GM18511 (cell line): ENCODE results near the gene COL5A2.

Source experiments
- ATAC-seq: cut with Tn5 transposase; IDR thresholded peaks from one replicate; pipeline ENCODE4 v1.9.1; 2021; ENCODE audit warnings: mild to moderate bottlenecking, moderate library complexity; ENCODE audit not compliant: unreplicated experiment

COL5A2 gene

DNA sequence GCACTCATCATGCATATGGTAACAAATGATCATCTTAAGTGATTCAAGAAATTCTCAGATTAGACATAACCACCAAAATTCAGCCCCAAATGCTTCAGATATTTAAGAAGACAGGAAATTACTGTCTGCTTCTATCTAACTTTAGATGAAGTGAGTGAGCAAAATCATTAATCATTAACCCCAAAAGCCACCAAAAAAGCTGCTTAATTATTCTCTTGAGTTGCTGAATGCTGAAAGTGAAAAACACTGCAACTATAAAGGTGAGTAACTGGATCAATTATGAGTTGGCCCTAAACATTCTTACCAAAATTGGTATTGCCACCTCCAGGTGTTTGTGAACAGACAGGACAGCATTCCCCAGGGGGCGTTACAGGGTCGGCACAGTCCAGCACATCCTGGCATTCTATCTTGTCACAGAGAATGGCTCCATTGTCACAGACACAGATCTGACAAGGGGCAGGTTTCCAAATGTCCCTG is 69.6 kb downstream of the COL5A2 start:
- ATAC-seq = peak; percentile 93

DNA sequence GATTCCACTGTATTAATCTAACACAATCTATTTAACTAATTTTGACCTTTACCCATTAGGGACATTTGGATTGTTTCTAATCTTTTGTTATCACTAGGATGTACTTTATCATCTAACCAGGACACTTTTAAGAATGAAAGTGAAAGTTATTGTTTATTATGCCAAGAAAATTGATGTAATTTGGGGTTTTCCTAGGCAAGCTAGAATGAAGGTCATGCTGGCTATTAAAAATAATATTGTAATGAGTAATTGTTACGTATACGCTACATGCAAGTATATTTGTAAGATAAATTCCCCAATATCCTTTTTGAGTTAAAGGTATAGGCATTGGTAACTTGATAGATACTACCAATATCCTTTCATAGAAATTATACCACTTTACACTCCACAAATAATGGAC is 74.6 kb downstream of the COL5A2 start:
- no peak for ATAC-seq

DNA sequence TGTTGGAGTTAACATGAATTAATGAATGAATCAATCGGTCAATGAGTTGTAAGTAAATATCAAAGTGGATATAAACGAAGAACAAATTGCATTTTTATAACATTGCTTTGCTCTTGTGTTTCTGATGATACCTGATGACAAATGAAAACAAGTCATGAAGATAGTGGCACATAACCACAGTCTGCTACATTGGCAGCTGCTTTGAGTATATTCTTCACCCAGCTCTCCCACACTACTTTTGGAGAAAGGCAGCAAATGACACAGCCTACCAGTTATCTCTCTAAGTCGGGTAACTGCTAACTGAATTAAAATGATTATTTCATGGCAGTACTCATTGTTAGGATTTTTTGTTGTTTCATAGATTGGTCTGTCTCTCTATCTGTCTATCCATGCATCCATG is 76.8 kb downstream of the COL5A2 start:
- ATAC-seq = no peak

DNA sequence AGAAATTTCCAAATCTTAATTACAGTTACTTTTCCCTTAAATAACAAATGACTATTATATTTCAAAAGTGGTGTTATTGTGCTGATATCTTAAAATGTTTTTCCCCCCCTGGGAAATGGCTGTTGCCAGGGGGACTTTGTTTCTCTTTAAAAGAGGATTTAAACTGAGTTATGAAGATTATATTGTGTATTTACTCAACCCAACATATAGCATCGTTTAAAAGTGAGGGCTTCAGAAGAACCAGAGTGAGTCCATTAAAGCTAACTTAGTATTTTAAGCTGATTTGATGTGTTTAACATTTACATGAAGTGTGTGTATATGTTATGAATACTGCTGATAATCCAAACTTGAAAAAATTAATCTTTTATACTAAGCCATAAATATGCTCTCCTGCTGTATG is 81.6 kb downstream of the COL5A2 start:
- ATAC-seq = no peak

DNA sequence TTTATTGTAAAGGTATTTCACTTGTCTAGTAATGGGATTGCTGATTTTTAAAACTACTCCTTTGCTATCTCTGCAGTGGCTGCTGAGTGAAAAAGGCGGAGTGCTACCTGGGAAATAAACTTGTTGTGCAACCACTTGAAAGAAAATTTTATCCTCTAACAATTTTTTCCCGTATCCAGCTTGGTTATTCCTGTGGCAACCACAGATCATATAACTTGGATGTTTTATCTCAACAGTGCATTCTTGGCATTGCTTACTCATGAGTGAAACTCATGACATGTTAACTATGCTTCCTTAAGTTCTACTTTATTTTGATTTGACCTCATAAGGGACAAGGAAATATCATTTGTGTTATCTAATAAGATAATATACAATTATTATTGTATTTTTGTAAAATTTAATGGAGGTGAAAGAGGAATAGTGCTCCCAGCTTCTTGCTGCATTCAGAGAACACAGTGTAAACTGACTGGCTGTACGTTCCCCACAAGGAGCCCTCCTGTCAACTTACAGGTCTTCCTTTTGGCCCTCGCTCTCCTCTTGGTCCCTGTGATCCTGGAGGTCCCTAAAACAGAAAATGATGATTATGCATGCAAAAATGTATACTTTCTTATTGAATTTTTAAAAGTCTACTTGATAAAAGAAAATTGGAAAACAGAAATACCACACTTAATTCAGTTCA is 82.7 kb downstream of the COL5A2 start:
- no peak for ATAC-seq

DNA sequence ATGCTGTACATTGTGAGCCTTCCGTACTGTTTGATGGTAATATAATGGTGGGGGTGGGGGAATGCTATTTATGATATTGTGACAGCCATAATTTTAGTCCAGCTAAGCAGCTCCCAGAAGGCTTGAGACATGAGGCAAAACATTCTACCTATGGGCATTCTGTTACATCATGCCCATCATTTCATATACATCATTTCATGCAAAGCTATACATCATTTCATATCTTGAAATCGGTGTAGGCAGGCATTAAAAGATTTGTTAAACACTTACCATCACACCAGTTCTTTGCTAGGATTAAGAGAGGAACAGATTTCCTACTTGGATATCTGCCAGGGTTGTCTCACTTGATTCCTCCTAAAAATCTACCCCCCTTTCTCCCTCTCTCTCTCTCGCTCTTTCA is 84.5 kb downstream of the COL5A2 start:
- ATAC-seq = no peak

DNA sequence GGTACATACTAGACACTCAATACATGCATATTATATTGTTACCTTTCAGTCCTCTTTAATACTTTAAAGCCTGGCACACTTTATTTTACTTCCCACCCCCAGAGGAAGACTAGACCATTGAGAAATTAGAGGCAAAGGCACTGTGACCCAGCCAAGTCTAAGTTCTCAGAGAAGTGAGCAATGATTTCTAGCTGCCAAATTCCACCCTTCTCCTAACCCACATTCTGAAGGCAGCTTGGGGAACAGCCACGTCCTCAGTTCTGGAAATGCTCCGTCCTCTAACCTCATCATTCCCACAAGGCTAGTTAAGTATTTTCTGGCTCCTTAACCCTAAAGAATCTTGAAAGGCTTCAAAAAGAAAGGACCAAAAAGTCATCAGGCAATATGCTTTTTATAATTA is 86.6 kb downstream of the COL5A2 start:
- ATAC-seq = no peak

DNA sequence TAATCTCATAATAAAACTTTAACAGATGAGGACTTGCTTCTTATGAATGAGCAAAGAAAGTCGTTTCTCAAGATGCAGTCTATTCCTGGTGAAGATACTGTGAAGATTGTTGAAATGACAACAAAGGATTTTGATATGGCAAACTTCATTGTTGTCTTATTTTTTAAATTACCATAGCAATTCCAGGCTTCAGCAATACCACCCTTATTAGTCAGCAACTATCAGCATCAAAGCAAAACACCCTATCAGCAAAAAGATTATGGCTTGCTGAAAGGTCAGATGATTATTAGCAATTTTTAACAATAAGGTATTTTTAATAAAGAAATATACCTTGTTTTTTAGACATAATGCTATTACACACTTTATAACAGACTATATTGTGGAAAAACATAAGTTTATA is 88.3 kb downstream of the COL5A2 start:
- ATAC-seq = no peak

DNA sequence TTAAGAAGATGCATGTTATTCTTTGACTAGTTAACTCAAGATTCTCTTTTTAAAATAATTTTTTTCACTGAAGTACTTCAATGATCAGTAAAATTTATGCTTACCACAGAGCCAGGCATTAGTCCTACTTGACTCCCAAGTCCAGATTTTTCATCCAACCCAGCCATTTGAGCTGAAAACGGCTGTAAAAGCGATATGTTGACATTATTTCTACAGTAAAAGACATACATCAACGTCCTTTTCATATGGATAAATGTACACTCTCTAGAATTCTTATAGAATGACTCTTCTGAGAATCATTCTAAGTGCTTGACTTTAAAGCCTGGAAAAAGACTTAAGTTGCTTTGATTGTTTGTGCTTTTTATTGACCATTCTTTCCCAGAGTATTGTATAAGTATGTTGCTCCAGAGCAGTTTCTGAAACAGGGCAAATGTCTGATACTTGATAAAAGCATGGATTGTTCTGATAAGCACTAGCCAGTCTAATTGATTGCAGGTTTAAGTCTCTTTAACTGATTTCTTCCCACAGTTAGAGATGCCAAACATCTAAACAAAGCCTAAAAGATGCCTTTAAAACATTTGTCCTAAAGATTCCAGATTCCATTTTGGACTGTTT is 90.9 kb downstream of the COL5A2 start:
- no peak for ATAC-seq

DNA sequence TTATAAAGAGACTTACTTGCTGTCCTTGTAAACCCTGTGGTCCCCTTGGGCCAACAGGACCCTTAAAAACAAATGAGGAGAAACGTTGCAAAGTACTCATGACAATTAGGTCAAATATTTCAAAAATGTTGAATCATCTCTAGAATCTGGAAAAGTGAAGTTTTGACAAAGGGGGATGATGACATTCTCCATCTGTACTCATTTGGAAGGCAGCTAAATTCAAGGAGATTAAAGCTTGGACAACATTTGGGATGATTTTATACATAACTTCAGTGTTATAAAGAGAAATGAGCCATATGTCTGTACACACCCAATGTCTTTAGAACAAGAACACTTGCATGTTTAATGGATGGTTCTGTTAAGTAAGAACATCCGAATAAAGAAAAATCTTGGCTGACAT is 92.9 kb downstream of the COL5A2 start:
- ATAC-seq = no peak

DNA sequence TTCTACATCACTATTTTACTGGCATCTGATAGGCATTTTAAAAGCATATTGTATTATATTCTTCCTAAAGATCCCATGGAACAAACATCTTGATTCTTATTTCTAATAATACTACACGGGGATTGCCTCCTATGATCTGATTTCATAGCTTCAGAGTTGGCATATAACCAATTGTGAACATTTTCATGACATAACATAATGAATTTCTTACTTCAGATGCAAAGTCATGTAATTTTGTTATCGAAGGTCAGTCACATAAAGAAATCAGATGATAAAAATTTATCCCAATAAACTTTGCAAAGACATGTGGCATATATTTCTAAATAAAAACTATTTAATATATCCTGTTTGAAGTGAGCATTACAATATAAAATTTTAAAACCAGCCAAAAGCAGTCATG is 93.3 kb downstream of the COL5A2 start:
- ATAC-seq = no peak

DNA sequence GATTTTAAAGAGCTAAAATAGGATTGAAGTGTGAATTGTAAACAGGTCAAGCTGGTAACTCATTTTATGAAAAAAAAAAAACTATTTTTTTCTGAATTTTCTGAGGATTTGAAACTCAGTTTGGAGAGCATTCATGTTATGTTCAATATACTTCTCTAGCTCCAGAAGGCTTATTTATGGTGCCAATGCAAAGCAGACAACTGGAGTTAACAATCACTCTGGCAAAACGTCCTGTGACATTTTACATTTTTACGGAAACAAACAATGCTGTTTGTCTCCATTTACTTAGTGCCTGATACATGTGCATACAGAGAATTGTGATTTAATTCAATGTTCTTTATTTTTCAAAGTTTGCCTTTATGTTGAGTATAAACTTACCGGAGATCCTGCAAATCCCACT is 96.0 kb downstream of the COL5A2 start:
- no peak for ATAC-seq

DNA sequence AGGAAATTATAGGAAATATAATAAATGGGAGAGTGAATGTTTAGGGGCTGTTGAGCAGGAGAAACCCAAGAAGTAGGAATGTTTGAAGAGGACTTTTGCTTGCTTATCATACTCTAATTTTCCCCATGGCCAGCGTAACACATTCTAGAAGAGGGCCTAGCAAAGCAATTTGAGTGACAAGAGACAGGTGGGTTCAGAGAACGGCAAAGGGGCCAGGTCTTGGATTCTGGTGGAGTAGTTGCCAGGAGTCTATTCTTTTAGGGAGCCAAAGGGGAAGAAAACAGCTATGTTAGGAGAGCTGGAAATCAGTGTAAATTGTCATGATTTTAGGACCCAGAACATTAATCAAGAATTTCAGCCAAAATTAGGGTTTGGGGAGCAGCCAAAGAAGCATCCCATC is 96.5 kb downstream of the COL5A2 start:
- no peak for ATAC-seq

DNA sequence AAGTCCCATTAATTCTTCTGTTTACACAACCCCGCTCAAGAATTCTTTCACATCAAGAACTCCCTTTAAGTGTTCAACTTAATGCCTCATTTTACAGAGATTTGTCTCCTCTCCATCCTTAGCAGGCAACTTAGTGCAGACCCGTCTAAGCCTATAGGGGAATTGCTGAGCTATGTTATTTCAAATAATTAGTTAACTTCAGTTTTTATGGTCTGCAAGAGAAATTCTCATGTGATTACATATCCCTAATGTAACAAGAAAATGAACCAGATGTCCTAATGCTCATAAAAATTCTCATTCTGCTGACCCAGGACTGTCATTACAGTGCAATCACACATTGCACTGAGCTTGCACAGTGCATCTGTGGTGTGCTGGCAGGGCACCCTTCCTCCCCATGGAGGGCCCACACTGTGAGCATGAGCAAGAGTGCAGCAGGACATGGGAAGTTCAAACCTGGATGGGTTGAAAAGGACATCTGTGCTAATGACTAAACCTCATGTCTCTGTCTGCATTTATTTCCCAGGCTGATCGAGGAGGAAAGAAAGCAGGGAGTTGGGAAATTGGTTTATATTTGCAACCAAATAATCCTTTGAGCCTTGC is 97.1 kb downstream of the COL5A2 start:
- no peak for ATAC-seq

DNA sequence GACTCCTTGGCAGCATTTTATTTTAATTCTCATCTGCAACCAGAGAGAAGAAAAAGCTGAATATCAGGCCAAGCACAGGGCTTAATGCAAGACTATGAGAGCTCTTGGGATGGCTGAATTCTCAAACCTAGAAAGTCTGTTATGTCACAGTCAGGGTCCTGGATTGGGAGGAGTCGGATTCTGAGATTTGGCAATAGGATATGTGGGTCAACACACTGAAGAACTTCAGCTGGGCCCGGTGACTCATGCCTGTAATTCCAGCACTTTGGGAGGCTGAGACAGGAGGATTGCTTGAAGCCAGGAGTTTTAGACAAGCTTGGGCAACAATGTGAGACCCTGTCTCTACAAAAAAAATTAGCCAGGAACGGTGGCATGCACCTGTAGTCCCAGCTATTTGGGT is 103.0 kb downstream of the COL5A2 start:
- no peak for ATAC-seq

DNA sequence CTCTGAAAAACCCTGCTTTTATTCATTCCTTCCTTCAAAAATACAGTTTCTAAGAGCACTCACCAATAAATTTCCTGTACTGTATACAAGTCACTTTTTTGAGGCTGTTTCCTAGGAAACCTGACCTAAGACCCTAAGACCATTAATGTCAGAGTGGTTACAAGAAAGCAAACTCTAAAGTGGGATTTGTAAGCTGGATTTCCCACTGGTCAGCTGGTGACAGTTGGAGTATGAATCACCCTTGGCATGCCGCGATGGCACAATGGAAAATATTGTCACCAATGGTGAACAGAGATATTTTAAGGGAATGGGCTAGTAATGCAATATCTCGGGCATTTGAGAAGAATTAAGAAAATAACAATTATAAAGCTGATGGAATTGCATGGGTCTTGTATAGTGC is 103.4 kb downstream of the COL5A2 start:
- no peak for ATAC-seq

DNA sequence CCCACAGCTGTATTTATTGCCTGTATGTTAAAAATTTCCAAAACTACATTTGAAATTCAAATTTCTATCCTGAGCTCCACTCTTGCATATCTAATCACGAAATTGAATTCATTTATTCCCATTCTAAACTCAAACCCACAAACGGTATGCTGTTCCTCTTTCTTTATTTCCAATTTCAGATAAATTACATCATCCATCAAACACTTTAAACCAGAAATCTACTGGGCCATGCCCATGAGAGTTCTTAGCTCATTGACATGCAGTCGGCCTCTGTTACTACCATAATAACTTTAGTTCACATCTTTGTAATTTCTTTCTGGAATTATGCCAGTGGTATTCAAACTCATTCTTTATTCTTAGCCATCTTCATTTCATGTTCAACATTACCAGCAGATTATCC is 105.1 kb downstream of the COL5A2 start:
- ATAC-seq = no peak

DNA sequence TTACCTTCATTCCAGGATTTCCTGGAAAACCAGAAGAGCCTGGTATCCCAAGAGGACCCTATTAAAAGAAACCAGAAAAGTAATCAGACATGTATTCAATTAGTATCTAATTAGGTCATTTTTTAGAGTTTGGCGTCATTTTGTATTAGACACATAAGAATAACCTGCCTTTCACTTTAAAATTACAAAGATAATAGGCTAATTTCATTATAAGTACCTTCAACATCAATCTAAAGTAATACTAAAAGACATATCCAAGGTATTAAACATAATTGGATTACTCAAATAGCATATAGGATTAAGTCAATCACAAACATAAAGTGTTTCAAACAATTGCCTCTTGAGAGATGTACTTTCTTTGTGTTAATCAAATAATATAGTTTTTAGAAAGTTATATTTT is 107.5 kb downstream of the COL5A2 start:
- no peak for ATAC-seq

DNA sequence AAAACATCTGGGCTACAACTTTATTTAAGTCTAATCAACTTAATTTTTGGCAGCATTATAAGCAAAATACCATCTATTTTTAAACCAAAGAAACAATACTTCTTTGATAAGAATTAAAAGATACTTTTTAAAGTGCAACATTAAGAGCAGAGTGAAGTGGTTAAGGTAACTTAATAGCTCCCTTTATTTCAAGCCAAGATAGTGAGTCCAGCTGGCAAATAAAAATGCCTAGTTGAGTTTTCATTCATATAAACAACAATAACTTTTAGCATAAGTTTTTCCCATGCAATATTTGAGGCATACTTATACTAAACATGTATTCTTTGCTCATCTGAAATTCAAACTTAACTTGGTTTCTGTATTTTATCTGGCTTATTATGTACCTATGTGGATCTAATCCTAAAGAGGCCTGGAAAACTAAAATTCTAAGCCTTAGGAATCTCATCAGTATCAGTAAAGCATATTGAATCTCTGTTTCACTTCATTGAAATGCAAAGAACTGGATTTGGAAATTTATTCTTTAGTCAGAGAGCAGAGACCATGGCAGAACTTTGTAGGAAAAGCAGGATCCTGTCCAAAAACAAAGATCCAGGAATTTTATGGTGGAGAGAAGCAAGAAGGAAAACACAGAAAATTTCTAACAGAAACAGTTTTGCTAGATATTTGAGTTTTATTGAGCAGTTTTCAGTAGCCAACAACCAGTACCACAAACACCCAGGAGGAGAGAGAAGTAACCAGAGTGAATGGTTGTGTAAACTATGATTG is 109.5 kb downstream of the COL5A2 start:
- no peak for ATAC-seq

DNA sequence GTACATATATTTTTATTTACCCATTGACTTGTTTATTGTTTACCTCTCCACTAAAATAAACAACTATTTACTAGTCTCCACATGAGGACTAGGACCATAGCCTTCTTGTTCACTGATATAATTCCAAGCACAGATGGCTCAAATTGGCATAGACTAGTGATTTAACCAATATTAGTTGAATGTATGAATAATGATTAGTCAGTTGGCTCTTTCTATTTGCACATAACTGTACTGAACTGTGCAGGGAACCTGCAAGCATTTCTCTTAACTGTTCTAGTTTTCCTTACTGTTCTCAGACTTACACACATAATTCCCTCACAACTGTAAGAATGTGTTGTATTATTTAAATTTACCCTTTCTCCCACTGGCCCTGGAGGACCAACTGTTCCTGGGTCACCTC is 113.5 kb downstream of the COL5A2 start:
- no peak for ATAC-seq

DNA sequence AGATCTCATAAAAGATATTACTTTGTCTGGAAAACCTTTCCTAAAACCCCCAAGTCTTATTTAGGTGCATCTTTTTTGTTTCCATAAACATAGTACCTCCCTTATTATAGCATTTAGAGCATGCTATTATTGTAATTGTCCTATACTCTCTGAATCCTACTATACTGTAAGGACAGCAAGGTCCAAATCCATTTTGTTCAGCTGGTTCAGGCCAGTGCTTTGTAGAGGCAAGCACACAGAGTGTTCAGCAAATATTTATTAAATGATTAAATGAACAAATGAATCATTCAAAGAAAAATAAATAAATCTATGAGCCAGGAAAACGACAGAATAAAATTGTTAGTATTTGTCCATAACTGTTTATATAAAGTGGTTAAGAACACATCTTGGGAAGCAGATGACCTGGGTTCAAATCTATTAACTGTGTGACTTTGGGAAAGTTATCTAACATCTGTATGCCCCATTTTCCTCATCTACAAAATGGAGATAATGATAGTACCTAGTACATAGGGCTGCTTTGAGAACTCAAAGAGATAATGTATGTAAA is 119.4 kb downstream of the COL5A2 start:
- no peak for ATAC-seq

DNA sequence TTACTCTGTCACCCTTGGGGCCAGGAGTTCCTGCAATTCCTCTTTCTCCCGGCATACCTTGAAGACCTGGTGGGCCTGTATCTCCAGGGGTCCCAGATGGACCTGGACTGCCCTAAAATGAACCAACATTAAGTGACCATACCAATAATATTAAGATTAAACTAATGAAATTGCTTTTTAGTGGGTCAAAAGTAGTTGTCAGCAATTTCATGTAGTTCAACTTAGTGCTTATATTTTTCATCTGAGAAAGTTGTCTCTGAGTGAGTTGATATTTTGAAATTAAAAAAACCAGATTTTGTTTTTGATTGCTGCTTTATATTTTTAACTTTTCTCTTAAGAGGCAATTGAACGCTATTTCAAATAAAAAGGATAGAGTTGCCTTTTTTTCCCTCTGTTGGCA is 122.2 kb downstream of the COL5A2 start:
- ATAC-seq = no peak
